HG03108 (cell line): Measurements from ENCODE around the gene KRTDAP.
A peak's percentile ranks its signal among the peaks of the same experiment; 100 is the strongest.

Source experiments
- ATAC-seq: cut with Tn5 transposase; IDR thresholded peaks from one replicate; pipeline ENCODE4 v1.9.1; 2021; ENCODE audit warnings: moderate library complexity; ENCODE audit not compliant: unreplicated experiment

The KRTDAP gene

GRCh38 chr19:35513628-35514281 lies 23.5 kb upstream of the KRTDAP start, which contains the start of gene DMKN:
Gene DMKN (minus strand): TSS chr19:35513649. CDS start chr19:35513475, 174 bp downstream.
- no peak for ATAC-seq

GRCh38 chr19:35512831-35513627 lies 22.8 kb upstream of the KRTDAP start:
- ATAC-seq = no peak

- no peak for ATAC-seq
Observed at GRCh38 chr19:35511337-35511736, 21.1 kb upstream of the KRTDAP start.

GRCh38 chr19:35510626-35510964 lies 20.3 kb upstream of the KRTDAP start:
- ATAC-seq = no peak

GRCh38 chr19:35509861-35510625 lies 19.8 kb upstream of the KRTDAP start:
- ATAC-seq = peak; percentile 65

GRCh38 chr19:35509018-35509652 lies 18.9 kb upstream of the KRTDAP start:
- no peak for ATAC-seq

GRCh38 chr19:35508129-35508528 lies 17.9 kb upstream of the KRTDAP start:
- ATAC-seq = no peak

GRCh38 chr19:35507561-35507960 lies 17.3 kb upstream of the KRTDAP start:
- ATAC-seq = no peak

- no peak for ATAC-seq
Observed at GRCh38 chr19:35506011-35506410, 15.7 kb upstream of the KRTDAP start.

- no peak for ATAC-seq
Observed at GRCh38 chr19:35502751-35503150, 12.5 kb upstream of the KRTDAP start.

GRCh38 chr19:35501684-35502083 lies 11.4 kb upstream of the KRTDAP start:
- ATAC-seq = no peak

GRCh38 chr19:35500611-35501010 lies 10.3 kb upstream of the KRTDAP start:
- no peak for ATAC-seq

GRCh38 chr19:35498984-35499527 lies 8.8 kb upstream of the KRTDAP start:
- no peak for ATAC-seq

GRCh38 chr19:35498220-35498619 lies 8.0 kb upstream of the KRTDAP start:
- ATAC-seq = no peak

- no peak for ATAC-seq
Observed at GRCh38 chr19:35497406-35497805, 7.1 kb upstream of the KRTDAP start.

- peak; percentile 72 for ATAC-seq
Observed at GRCh38 chr19:35495107-35496064, 5.1 kb upstream of the KRTDAP start.

GRCh38 chr19:35493971-35494370 lies 3.7 kb upstream of the KRTDAP start:
- no peak for ATAC-seq

- no peak for ATAC-seq
Observed at GRCh38 chr19:35491836-35492360, 1.6 kb upstream of the KRTDAP start.

GRCh38 chr19:35488677-35489076 lies 1.6 kb downstream of the KRTDAP start:
- ATAC-seq = no peak
